ENCODE data around the gene PPP4R4.

Gene PPP4R4

GRCh38 chr14:94310248-94310647 is 136.1 kb downstream of the PPP4R4 start:
- DNase-seq, result no peak

DNA sequence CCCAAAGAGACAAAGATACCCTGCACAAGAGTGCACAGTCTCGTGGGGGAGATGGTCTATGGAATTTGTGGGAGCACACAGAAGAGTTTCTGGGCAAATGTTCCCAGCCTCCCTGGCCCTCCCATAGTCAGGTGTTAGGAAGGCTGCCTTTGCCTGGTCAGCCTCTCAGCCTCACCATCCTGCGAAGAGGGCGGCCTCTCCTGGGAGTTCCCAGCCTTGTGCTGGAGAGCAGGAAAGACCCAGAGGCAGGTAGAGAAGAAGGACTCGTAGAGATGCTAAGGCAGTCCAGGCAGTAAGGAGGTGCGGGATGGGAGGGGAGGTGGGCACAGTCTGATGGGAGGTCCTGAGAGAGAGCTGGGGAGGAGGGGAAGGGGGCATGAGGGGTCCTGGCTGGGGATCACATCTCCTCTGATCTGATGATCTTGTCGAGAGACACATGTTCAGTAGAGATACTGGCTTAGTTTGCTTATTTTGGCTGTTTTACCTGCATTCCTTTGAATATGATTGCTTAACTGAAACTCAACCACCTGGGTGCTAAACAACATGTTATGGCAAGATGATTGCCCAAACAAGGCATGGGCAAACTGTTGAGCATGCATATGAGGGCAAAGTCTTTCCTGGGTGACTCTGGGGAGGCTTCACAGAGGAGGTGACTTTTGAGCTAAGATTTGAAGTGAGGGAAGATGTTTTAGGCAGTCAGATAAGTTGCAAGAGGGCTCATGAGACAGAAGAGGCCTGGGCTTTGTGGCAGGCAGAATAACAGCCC is 138.5 kb downstream of the PPP4R4 start:
- no peak for DNase-seq

GRCh38 chr14:94313991-94314655 is 140.0 kb downstream of the PPP4R4 start:
- DNase-seq, result no peak

DNA sequence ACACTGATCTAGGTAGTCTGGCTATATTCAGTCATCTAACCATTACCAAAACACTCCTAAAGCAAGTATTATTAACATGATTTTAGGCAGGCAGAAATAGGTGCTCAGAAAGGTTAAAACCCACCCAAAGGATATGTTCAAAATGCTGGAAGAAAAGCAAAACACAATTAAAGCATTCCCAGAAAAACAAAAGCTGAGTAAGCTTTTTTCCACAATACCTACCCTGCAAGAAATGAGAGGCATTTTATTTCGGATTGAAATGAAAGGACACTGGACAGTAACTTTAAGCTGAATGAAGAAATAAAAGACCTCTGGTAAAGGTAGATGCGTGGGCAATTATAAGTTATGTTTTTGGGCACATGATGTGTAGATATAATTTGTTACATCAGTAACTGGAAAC is 140.8 kb downstream of the PPP4R4 start:
- no peak for DNase-seq

- no peak for DNase-seq
Observed at GRCh38 chr14:94316692-94317091, 142.6 kb downstream of the PPP4R4 start.

GRCh38 chr14:94317259-94317658 is 143.1 kb downstream of the PPP4R4 start:
- DNase-seq, result no peak

GRCh38 chr14:94320243-94320642 is 146.1 kb downstream of the PPP4R4 start:
- DNase-seq, result no peak

- DNase-seq, result no peak
Observed at GRCh38 chr14:94321421-94322271, 147.5 kb downstream of the PPP4R4 start.

DNA sequence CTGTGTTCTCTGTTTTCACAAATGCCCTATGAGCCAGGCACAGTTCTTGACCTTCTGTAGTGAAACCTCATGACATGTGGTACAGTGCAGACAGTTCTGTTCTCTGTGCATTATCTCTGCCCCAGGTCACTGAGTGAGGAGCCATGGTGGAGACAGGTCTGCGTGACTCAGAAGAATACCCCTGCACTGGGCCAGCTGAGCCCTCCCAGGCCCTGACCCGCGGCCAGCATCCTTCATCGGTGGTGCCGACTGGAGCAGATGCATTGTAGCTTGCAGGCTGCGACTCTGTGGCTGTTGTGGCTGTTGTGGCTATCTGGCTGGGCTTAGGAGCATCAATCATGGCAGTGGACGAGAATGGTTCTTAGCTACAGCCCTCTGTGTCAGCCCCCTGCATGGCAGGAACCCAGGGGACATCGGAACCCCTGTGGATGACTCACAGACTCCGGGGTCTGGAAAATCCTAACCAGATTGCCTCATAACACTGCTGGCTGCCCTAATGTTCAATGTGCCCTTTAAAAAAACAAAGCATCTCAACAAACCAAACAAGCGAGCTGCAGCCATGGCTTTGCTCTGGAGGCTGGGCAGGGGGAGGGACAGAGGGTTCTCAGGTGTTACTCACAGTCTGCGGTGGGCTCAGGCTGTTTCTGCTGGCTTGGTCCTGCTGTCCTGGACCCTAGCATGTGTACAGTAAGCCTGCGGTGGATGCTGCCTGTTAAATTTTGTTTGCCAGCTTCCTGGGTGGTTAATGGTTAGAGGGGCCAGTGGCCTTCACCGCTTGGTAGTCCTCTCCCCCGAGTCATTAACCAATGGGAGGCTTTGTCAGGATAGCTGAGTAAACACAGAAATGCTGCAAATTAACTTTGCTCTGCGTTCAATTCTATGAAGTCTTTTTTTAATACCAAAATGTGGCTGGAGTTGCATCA is 148.8 kb downstream of the PPP4R4 start, which contains the start of gene SERPINA6:
TSS of gene SERPINA6 (minus strand) at position 689 of the 923 bp plus-strand sequence. CDS start 8,688 bp downstream, outside the sequence.
- DNase-seq, result no peak

DNA sequence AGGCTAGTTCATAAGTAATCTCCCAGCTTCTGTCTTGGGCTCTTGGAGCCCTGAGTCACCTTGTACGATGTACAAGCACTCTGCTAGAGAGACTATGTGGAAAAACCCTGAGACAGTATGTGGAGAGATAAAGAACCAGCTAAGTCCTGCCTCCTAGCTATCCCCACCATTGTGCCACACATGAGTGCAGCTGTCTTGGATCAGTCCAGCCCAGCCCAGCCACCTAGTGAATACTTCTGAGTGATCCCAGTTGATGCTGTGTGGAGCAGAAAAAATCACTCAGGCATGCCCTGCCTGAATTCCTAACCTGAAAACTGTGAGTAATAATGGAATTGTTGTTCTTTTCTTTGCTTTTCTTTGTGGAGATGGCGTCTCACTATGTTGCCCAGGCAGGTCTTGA is 154.1 kb downstream of the PPP4R4 start:
- no peak for DNase-seq

Measured in activated CD4-positive, alpha-beta T cell treated with anti-CD3 and anti-CD28 coated beads, Interleukin-2, amount 50 U/mL, for 48 hours (primary cell).